Heart right ventricle (tissue), 16 donors: ENCODE data around the gene ZNF160. TPM values are rescaled to one million over a fixed set of nuclear protein-coding genes. Genes with fewer than 3 reads are reported as not detected.

Source experiments
- ATAC-seq, 8 donors: fragments of 200-7000 bp; cut with Tn5 transposase; one replicate each; pipeline ENCODE4 v1.9.1; 2020; ENCODE audit warnings: mild to moderate bottlenecking in 8 of 8, moderate library complexity in 8 of 8, moderate number of reproducible peaks in 1 of 8
- DNase-seq, 2 donors: peaks; one replicate each; pipeline ENCODE4 v3.0.0-alpha.2; 2020
- H3K27ac ChIP-seq, 10 donors: fragments of 200-600 bp; sonication (generic) in 2 of 10; one replicate each; pipeline versions ENCODE4 v1.5.0 to v1.8.0; 2020 to 2022; ENCODE audit warnings: mild to moderate bottlenecking in 3 of 10
- H3K27me3 ChIP-seq, 7 donors: fragments of 200-600 bp; one replicate each; pipeline ENCODE4 v1.8.0; 2021 to 2022; ENCODE audit warnings: mild to moderate bottlenecking in 2 of 7
- H3K36me3 ChIP-seq, 9 donors: fragments of 200-600 bp; sonication (generic) in 1 of 9; one replicate each; pipeline versions ENCODE4 v1.5.0 to v1.8.0; 2020 to 2022; ENCODE audit warnings: mild to moderate bottlenecking in 2 of 9
- H3K4me1 ChIP-seq, 9 donors: fragments of 200-600 bp; sonication (generic) in 1 of 9; one replicate each; pipeline versions ENCODE4 v1.5.0 to v1.8.0; 2020 to 2022; ENCODE audit warnings: mild to moderate bottlenecking in 4 of 9
- H3K4me3 ChIP-seq, 10 donors: fragments of 200-600 bp; sonication (generic) in 2 of 10; one replicate each; pipeline versions ENCODE4 v1.5.0 to v1.8.0; 2020 to 2022; ENCODE audit warnings: mild to moderate bottlenecking in 7 of 10, moderate library complexity in 2 of 10
- H3K9me3 ChIP-seq, 11 donors: fragments of 200-600 bp in 10 of 11; sonication (generic) in 2 of 11; one replicate each; pipeline versions ENCODE4 v1.5.0 to v1.8.0; 2013 to 2022; ENCODE audit warnings: mild to moderate bottlenecking in 2 of 11, control low read depth in 1 of 11, moderate library complexity in 1 of 11
- WGBS, 2 donors: extraction: QIAGEN DNeasy Blood & Tissue Kit; methylation state at CpG; one replicate each; pipeline ENCODE4 v1.1.7; 2013; ENCODE audit warnings: inconsistent platforms in 1 of 2; 5-methylcytosine and 5-hydroxymethylcytosine counted together
- intact Hi-C, 10 donors: fragments of 100-400 bp; cut with DNase I; formaldehyde crosslinking; loops; one replicate each; pipeline versions ENCODE4 v1.11.1 to v1.14.2; 2022
- polyA plus RNA-seq, 2 donors: library from polyadenylated mRNA; stranded (reverse); fragments of 200-250 nt; gene quantifications; one replicate each; pipeline ENCODE4 v1.2.3, GENCODE V29; 2013
- total RNA-seq, 10 donors: library from RNA; stranded (reverse); fragmentation: NEBNext Ultra II Directional in 3 of 10; extraction: Animal tissue kit (Norgen Biotek cat#: 25700) in 3 of 10; gene quantifications; one replicate each; pipeline versions ENCODE4 v1.2.1 to v1.2.4, GENCODE V29; 2021 to 2023
- TF ChIP-seq, protein P1 (sequence below), 9 donors: fragments of 200-600 bp; sonication (generic) in 2 of 9; IDR thresholded peaks; one replicate each; pipeline versions ENCODE4 v1.5.0 to v1.8.0; 2021 to 2022; ENCODE audit warnings: antibody characterized with exemption in 9 of 9, mild to moderate bottlenecking in 5 of 9, moderate library complexity in 1 of 9
- donor health status: Arrhythmogenic right ventricular cardiomyopathy.
- donor health status: ischemic (EF 13 %, LVEDD 7.1; RV severe dilation, severe dysfunction).
- donor health status: healthy with polysubstance abuse.
- donor health status: DM: no; HTN: yes; CAD: no.
- donor health status: DM: no; HTN: no; CAD: no.
- donor health status: ischemic (EF 25% LVEDD 6.9; RV normal size, moderate dysfunction).
- donor health status: ischemic (EF 25% LVEDD 5.7; RV mildly dilated, moderate dysfunction).
- donor health status: healthy.
- donor health status: DM: yes; HTN: yes; CAD: no.
- donor health status: Ischemic cardiomyopathy.
- donor health status: ischemic (EF 35%, LVEDD 5.7; RV mildly dilated, moderate dysfunction).
- donor health status: nonischemic (EF 11% LVEDD 7.7; RV severe dilation, severe dysfunction).
- donor health status: DM: yes; HTN: yes; CAD: no.
- donor health status: PGD.
- donor health status: ischemic (EF 29% LVEDD 5.4; RV normal size, mild dysfunction).
- donor health status: nonischemic (EF 23%, LVEDD 6.1; RV moderate dilation, normal function).

ZNF160 gene
- total and polyA plus RNA-seq, 12 donors = 9.1 to 25.9 (median 18.5) TPM

DNA sequence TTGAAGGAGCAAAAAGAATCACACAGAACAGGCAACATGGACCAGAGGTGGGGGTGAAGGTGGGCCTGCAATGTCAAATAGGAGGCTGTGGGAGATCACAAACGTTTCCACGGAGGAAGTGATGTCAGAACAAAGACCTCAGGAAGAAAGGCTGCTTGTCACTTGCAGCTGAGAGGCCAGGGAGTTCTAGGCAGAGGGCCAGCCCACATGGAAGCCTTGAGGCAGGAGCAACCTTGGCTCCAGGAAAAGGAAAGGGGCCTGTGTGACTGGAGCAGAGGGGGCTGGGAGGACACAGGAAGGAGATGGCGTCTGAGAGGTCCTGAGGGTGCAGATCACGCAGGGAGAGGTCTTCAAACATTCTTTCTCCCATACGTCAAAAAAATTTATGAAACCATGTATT lies 16.3 kb downstream of the ZNF160 start:
- DNase-seq = peak; percentile 58 to 85
- Histone ChIP-seq H3K27ac (peak overlapping the region; percentile 63 to 90 (median 84)), H3K9me3 (peaks cover 0 to 13% (median 0%) of the 10 kb centered on the region in 11 donors), H3K4me1 (peaks cover 0 to 27% (median 11%) of the 10 kb centered on the region in 9 donors), H3K4me3 (no peak overlapping the region), H3K36me3 (peaks cover 0 to 100% (median 47%) of the 10 kb centered on the region in 9 donors), H3K27me3 (no peaks in the 10 kb centered on the region)
- WGBS, 2 donors = 34% methylated on average over 5 of the region's 5 CpGs
- intact Hi-C loops = no loop called here
- TF ChIP-seq, protein P1, sequence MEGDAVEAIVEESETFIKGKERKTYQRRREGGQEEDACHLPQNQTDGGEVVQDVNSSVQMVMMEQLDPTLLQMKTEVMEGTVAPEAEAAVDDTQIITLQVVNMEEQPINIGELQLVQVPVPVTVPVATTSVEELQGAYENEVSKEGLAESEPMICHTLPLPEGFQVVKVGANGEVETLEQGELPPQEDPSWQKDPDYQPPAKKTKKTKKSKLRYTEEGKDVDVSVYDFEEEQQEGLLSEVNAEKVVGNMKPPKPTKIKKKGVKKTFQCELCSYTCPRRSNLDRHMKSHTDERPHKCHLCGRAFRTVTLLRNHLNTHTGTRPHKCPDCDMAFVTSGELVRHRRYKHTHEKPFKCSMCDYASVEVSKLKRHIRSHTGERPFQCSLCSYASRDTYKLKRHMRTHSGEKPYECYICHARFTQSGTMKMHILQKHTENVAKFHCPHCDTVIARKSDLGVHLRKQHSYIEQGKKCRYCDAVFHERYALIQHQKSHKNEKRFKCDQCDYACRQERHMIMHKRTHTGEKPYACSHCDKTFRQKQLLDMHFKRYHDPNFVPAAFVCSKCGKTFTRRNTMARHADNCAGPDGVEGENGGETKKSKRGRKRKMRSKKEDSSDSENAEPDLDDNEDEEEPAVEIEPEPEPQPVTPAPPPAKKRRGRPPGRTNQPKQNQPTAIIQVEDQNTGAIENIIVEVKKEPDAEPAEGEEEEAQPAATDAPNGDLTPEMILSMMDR (IDR thresholded peaks at IDR 0.05) = no peak
- peak; percentile 88 to 98 (median 96) for ATAC-seq

DNA sequence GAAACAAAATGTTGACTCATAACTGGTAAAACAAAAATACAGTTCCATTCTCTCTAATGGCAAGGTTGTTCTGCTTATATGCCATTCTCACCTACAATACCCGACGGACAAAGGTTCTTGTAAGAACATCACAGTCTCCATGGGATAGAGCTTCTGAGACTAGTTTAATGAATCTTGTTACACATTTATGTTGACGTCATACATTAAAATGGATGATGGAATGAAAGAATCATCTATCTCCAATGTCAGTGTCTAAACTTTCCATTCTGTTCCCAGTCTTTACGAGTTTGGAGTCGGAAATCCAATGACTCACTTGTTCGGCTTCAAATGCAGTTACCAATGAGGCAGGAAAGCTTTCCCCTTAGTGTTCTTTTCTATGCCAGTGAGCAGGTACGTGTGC lies 17.7 kb downstream of the ZNF160 start:
- WGBS, 2 donors = 94 to 95% methylated on average over 7 of the region's 7 CpGs
- peaks cover 0 to 27% (median 11%) of the 10 kb centered on the region in 9 donors for H3K4me1 ChIP-seq
- DNase-seq = no peak
- no peaks in the 10 kb centered on the region for H3K27me3 ChIP-seq
- intact Hi-C loops = no loop called here
- TF ChIP-seq, protein P1 (IDR thresholded peaks at IDR 0.05) = no peak
- H3K27ac ChIP-seq = peak overlapping the region in 3 of 10 donors; percentile 81 to 90 (median 90)
- peaks cover 0 to 100% (median 36%) of the 10 kb centered on the region in 9 donors for H3K36me3 ChIP-seq
- peaks cover 0 to 28% (median 0%) of the 10 kb centered on the region in 11 donors for H3K9me3 ChIP-seq
- H3K4me3 ChIP-seq = no peak overlapping the region
- ATAC-seq = no peak

DNA sequence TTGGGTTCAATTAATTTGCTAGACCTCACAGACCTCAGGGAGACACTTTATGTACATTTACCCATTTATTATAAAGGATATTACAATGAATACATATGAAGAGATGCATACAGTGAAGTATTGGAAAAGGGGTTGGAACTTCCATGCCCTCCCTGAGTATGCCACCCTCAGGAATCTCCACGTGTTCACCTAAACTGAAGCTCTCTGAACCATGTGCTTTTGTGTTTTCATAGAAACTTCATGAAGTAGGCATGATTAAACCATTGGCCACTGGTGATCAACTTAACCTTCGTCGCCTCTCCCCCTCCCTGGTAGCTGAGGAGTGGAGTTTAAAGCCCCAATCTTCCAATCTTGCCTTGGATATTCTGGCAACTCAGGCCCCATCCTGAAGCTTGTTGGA lies 20.3 kb downstream of the ZNF160 start:
- Histone ChIP-seq H3K9me3 (peaks cover 0 to 37% (median 0%) of the 10 kb centered on the region in 11 donors), H3K36me3 (peaks cover 0 to 88% (median 31%) of the 10 kb centered on the region in 9 donors), H3K4me1 (peaks cover 3 to 39% (median 18%) of the 10 kb centered on the region in 9 donors), H3K27ac (no peak overlapping the region), H3K4me3 (no peak overlapping the region), H3K27me3 (no peaks in the 10 kb centered on the region)
- ATAC-seq = no peak
- 96 to 100% methylated on average over 3 of the region's 3 CpGs for WGBS, 2 donors
- intact Hi-C loops = no loop called here
- no peak for DNase-seq
- TF ChIP-seq, protein P1 (IDR thresholded peaks at IDR 0.05) = no peak

DNA sequence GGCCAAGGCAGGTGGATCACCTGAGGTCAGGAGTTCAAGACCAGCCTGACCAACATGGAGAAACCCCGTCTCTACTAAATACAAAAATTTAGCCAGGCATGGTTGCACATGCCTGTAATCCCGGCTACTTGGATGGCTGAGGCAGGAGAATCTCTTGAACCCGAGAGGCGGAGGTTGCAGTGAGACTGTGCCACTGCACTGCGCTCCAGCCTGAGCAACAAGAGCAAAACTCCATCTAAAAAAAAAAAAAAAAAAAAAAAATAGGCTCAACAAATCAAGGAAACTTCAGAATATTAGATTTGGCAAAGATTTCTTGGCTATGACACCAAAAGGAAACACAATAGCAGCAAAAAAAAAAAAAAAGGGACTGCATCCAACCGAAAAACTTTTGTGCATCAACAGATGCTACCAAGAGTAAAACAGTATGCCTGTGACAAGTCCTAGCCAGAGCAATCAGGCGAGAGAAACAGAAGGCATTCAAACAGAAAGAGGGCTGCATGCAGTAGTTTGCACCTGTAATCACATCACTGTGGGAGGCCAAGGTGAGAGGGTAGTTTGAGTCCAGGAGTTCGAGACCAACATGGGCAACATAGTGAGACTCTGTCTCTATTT lies 23.8 kb downstream of the ZNF160 start:
- H3K27ac ChIP-seq = peak overlapping the region in 9 of 10 donors; percentile 43 to 75 (median 58)
- WGBS, 2 donors = 56 to 67% methylated on average over 8 of the region's 8 CpGs
- peaks cover 0 to 38% (median 4%) of the 10 kb centered on the region in 9 donors for H3K4me1 ChIP-seq
- DNase-seq = no peak
- TF ChIP-seq, protein P1 (IDR thresholded peaks at IDR 0.05) = no peak
- ATAC-seq = peak in 6 of 8 donors; percentile 60 to 71 (median 66)
- peaks cover 0 to 66% (median 0%) of the 10 kb centered on the region in 11 donors for H3K9me3 ChIP-seq
- no peaks in the 10 kb centered on the region for H3K27me3 ChIP-seq
- H3K36me3 ChIP-seq = peaks cover 0 to 86% (median 18%) of the 10 kb centered on the region in 9 donors
- H3K4me3 ChIP-seq = no peak overlapping the region
- intact Hi-C loops = loop anchor here in 9 of 10 donors (5.0 to 10.0 kb wide), 7 partner anchors 53 to 118 kb away; partner anchors contain the start of genes ZNF665 (in 7 of the 9), ZNF347 (in 2 of the 9) and ZNF415 (in 1 of the 9)
